ENCODE data around the gene LMOD3. TPM values are rescaled to one million over a fixed set of nuclear protein-coding genes. Genes with fewer than 3 reads are reported as not detected.

Gene LMOD3
- total RNA-seq, 2 experiments from 2014 or later, result not detected

DNA sequence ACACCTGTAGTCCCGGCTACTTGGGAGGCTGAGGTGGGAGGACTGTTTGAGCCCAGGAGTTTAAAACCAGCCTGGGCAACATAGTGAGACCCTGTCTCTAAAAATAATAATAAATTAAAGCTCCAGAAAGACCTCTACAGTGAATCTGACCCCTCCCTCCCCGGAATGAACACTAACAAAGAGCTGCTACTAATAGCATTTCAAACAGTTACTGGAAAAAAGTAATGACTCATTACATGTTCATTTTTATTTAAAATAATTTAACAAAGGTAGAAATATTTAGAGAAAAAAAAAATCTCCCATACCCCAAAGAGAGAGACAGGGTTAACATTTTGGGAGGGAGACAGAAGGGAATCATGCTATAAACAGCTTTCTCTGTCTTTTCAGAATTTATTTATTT, 40.0 kb downstream of the LMOD3 start:
- H3K27me3 ChIP-seq (ENCODE audit: control insufficient read depth in 1 of 2, insufficient read depth in 2 of 2, low read length in 2 of 2), result no peaks in the 10 kb centered on the region
- Mint-ChIP-seq H3K9me3 (no peaks in the 10 kb centered on the region), H3K4me1 (ENCODE audit: low read depth) (peaks cover 75% of the 10 kb centered on the region), H3K36me3 (ENCODE audit: low read depth) (peaks cover 33% of the 10 kb centered on the region), H3K27ac (peak overlapping the region; percentile 96), H3K4me3 (peak overlapping the region; percentile 91), H3K27me3 (no peaks in the 10 kb centered on the region)
- no peaks in the 10 kb centered on the region for H3K36me3 ChIP-seq (ENCODE audit: insufficient read depth, low read length)
- H3K4me3 ChIP-seq (ENCODE audit: low read length), result no peak overlapping the region
- TF ChIP-seq, protein P1, sequence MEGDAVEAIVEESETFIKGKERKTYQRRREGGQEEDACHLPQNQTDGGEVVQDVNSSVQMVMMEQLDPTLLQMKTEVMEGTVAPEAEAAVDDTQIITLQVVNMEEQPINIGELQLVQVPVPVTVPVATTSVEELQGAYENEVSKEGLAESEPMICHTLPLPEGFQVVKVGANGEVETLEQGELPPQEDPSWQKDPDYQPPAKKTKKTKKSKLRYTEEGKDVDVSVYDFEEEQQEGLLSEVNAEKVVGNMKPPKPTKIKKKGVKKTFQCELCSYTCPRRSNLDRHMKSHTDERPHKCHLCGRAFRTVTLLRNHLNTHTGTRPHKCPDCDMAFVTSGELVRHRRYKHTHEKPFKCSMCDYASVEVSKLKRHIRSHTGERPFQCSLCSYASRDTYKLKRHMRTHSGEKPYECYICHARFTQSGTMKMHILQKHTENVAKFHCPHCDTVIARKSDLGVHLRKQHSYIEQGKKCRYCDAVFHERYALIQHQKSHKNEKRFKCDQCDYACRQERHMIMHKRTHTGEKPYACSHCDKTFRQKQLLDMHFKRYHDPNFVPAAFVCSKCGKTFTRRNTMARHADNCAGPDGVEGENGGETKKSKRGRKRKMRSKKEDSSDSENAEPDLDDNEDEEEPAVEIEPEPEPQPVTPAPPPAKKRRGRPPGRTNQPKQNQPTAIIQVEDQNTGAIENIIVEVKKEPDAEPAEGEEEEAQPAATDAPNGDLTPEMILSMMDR (IDR thresholded peaks at IDR 0.05), result no peak
- peaks cover 56% of the 10 kb centered on the region for H3K4me1 ChIP-seq (ENCODE audit: insufficient read depth, low read length)
- DNase-seq (no peak), ATAC-seq (ENCODE audit: poor library complexity) (no peak)
- intact Hi-C loops (cut with DNase I, micrococcal nuclease), result loop anchor here in 1 of 2 experiments (10.0 kb wide), 1 partner anchor 1428 kb away; the partner anchor contains the start of gene SUCLG2
- ChIA-PET CTCF (interaction anchor here (1.0 to 3.6 kb wide), 4 partner anchors 12 to 58 kb away, joined by 3 to 19 read pairs (median 6); partner anchors contain the start of gene TMF1), POLR2A (interaction anchor here (0.8 to 8.6 kb wide), 5 partner anchors 11 to 31 kb away, joined by 3 to 94 read pairs (median 5); partner anchors contain the start of gene TMF1)
- H3K27ac ChIP-seq (ENCODE audit: low read depth in 1 of 2, low read length in 2 of 2), result peak overlapping the region; percentile 91
- H3K9me3 ChIP-seq (ENCODE audit: control insufficient read depth in 1 of 2, insufficient read depth in 1 of 2, low read length in 2 of 2), result no peaks in the 10 kb centered on the region

DNA sequence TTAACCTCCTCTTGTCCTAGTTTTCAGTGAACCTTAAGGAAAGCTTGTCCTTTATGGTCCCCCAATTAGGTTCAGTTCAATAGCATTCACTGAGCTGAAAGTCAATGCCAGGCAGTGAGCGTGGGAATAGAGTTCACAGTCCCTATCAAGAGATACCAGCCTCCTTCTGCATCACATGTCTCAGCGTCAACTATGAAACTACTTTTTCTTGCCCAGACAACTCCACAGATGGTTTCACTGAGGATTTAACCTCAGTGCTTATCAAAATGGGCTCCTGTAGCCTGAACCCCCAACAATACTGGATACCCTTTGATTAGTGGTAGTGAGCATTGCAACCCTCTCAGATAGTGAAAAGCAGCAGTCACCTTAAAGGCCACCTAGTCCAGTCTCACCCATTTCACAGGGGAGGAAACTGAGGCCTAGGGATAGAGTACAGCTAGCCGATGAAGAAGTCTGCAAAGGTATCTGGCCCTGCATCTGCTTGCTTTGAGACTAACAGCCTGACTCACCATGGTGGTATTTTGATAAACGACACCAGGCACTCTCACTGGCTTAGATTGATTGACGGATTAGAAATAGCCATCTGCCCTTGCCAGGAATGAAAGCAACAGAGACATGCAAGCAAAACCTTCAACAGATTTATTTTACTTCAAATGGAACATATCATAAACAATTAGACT, 40.7 kb downstream of the LMOD3 start:
- H3K4me3 Mint-ChIP-seq, result peak overlapping the region; percentile 83

DNA sequence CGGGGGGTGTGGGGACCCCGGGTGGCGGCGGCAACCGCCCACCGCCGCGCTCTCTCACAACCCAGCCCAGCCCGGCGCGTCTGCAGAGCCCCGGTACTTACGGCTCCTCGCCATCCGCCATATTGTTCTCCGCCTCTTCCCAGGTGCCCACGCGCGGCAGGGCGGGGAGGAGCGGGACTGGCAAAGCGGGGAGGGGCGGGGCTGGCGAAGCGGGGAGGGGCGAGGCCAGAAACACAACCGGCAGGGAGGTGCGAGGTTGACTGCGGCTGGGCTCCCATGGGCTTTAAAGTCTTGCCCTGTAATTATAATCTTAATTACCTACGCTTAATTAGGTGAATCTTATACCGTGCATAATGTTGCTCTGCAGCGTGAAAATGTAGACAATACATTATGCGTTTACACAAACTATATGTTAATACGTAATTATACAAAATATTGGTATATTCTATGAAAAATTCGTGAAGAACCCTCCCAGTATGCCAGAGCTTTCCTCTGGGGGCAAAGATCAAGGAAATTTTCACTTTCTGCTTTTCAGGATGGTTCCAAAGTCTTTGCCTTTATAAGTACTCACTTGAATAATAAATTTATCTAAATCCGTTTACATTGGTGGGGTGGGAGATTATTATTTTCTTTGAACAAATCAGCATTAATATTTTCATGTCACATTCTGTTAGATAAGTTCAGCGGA, 42.0 kb downstream of the LMOD3 start, which contains the start of gene UBA3:
UBA3 (minus strand) TSS at position 133 of the 688 bp plus-strand sequence; CDS start at position 121, 12 bp downstream.
- ATAC-seq (ENCODE audit: poor library complexity) (peak; percentile 71), DNase-seq (peak; percentile 87 to 97 (median 92))
- H3K27me3 ChIP-seq (ENCODE audit: control insufficient read depth in 1 of 2, insufficient read depth in 2 of 2, low read length in 2 of 2), result no peaks in the 10 kb centered on the region
- no peaks in the 10 kb centered on the region for H3K27me3 Mint-ChIP-seq
- H3K4me1 Mint-ChIP-seq (ENCODE audit: low read depth), result peaks cover 71% of the 10 kb centered on the region
- H3K27ac ChIP-seq (ENCODE audit: low read depth in 1 of 2, low read length in 2 of 2), result peak within 1 kb of the TSS in 1 of 2 donors; percentile 52
- H3K27ac Mint-ChIP-seq, result peak within 1 kb of the TSS; percentile 96
- peaks cover 22% of the 10 kb centered on the region for H3K36me3 Mint-ChIP-seq (ENCODE audit: low read depth)
- peaks cover 50% of the 10 kb centered on the region for H3K4me1 ChIP-seq (ENCODE audit: insufficient read depth, low read length)
- H3K9me3 Mint-ChIP-seq, result no peaks in the 10 kb centered on the region
- H3K4me3 ChIP-seq (ENCODE audit: low read length), result peak within 1 kb of the TSS; percentile 70
- ChIA-PET POLR2A (interaction anchor here (1.4 to 8.6 kb wide), 4 partner anchors 13 to 29 kb away, joined by 5 to 94 read pairs (median 41); partner anchors contain the start of gene TMF1), CTCF (no interaction called here)
- peak within 1 kb of the TSS; percentile 87 for H3K4me3 Mint-ChIP-seq
- TF ChIP-seq, protein P1 (IDR thresholded peaks at IDR 0.05), result no peak
- intact Hi-C loops (cut with DNase I, micrococcal nuclease), result loop anchor here (1.0 to 10.0 kb wide), 2 partner anchors 28 to 1426 kb away; partner anchors contain the start of genes SUCLG2 (in 1 of the 2) and TMF1 (in 1 of the 2)
- no peaks in the 10 kb centered on the region for H3K9me3 ChIP-seq (ENCODE audit: control insufficient read depth in 1 of 2, insufficient read depth in 1 of 2, low read length in 2 of 2)
- peaks cover 8% of the 10 kb centered on the region for H3K36me3 ChIP-seq (ENCODE audit: insufficient read depth, low read length)

More for the DNA sequence above, 40.7 kb downstream of the LMOD3 start:
- TF ChIP-seq, protein P1 (IDR thresholded peaks at IDR 0.05), result no peak
- Histone ChIP-seq H3K36me3 (ENCODE audit: insufficient read depth, low read length) (no peaks in the 10 kb centered on the region), H3K4me1 (ENCODE audit: insufficient read depth, low read length) (peaks cover 50% of the 10 kb centered on the region), H3K27me3 (ENCODE audit: control insufficient read depth in 1 of 2, insufficient read depth in 2 of 2, low read length in 2 of 2) (no peaks in the 10 kb centered on the region), H3K9me3 (ENCODE audit: control insufficient read depth in 1 of 2, insufficient read depth in 1 of 2, low read length in 2 of 2) (no peaks in the 10 kb centered on the region), H3K27ac (ENCODE audit: low read depth in 1 of 2, low read length in 2 of 2) (peak overlapping the region; percentile 91), H3K4me3 (ENCODE audit: low read length) (no peak overlapping the region)
- H3K4me1 Mint-ChIP-seq (ENCODE audit: low read depth), result peaks cover 78% of the 10 kb centered on the region
- H3K27me3 Mint-ChIP-seq, result no peaks in the 10 kb centered on the region
- peaks cover 33% of the 10 kb centered on the region for H3K36me3 Mint-ChIP-seq (ENCODE audit: low read depth)
- CTCF ChIA-PET, result interaction anchor here (1.0 to 3.6 kb wide), 3 partner anchors 30 to 57 kb away, joined by 3 to 19 read pairs (median 7); partner anchors contain the start of gene TMF1
- intact Hi-C loops (cut with DNase I, micrococcal nuclease), result loop anchor here in 1 of 2 experiments (10.0 kb wide), 1 partner anchor 1427 kb away; the partner anchor contains the start of gene SUCLG2
- no peak for DNase-seq
- POLR2A ChIA-PET, result interaction anchor here (0.9 to 8.6 kb wide), 4 partner anchors 12 to 31 kb away, joined by 3 to 94 read pairs (median 39); partner anchors contain the start of gene TMF1
- no peaks in the 10 kb centered on the region for H3K9me3 Mint-ChIP-seq
- ATAC-seq (ENCODE audit: poor library complexity), result no peak
- peak overlapping the region; percentile 96 for H3K27ac Mint-ChIP-seq
